Measurements from ENCODE around the gene SLC27A1.
"Not testable (repeated sequence)": the region's sequence is repeated elsewhere in the genome, so short reads cannot be mapped to it uniquely, and the experiment has no call there.

The SLC27A1 gene

DNA sequence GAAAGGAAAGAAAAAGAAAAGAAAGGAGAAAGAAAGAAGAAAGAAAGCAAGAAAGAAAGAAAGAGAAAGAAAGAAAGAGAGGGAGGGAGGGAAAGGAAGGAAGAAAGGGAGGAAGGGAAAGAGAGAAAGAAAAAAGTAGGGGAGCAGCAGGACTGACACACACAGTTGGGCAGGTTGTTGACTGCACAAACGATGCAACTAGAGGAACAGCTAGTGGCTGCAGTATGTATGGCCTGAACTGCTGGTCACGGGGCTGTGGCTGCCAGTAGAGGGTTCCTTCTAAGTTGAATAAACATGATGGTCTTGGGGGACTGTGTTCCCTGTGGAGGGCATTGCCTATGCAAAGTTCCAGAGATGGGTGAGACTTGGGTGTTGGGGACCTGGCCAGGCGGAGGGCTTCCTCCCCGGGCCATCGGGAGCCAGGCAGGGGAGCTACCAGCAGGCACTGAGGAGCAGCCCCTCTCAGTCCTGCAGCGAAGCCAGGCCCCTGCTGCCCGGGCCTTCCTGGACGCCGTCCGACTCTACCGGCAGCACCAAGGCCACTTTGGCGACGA, 68.4 kb downstream of the SLC27A1 start:
- no peak for DNase-seq (ENCODE audit: low read depth in 2 of 2)

DNA sequence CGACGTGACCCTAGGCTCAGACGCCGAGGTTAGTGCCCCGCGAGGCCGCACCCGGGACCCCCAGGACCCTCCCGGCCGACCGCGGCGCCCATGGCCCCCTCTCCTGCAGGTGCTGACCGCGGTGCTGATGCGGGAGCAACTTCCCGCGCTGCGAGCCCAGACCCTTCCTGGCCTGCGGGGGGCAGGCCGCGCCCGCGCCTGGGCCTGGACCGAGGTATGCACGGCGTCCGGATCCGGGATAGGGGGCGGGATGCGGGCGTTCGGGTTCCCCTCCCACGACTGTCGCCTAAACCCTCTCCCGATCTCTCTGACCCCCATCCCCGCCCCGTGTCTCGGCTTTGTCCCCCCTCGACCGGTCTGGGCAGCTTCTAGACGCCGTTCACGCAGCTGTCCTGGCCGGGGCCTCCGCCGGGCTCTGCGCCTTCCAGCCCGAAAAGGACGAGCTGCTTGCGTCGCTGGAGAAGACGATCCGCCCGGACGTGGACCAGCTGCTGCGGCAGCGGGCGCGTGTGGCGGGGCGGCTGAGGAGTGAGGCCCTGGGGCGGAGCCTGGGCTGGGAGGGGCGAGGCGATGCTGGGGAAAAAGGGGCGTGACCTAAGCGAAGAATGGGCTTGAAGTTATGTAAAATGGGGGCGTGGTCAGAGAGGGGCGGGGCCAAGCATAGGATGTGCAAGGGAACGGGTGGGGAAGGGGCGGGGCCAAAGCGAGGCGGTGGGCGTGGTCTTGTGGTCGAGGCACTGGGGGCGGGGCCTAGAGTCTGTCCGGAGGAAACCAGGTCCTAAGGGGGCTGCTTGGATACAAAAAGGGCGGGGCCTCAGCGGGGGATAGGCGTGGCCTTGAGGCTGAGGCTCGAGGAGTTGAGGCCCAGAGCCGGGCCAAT, 69.2 kb downstream of the SLC27A1 start:
- DNase-seq (ENCODE audit: low read depth in 2 of 2) = peak; percentile 80 to 87

DNA sequence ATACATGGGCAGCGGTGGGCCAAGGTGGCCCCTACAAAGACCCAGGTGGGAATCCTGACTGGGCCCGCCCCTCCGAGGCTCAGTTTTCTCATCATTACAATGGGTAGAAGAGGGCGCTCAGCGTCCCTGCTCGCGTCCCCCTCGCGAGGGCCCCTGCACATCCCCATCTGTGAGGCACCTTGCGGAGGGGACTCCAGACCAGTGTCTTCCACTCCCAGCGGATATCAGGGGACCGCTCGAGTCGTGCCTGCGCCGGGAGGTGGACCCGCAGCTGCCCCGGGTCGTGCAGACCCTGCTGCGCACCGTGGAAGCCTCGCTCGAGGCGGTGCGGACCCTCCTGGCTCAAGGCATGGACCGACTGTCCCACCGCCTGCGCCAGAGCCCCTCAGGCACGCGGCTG, 69.8 kb downstream of the SLC27A1 start:
- DNase-seq (ENCODE audit: low read depth in 2 of 2) = no peak

DNA sequence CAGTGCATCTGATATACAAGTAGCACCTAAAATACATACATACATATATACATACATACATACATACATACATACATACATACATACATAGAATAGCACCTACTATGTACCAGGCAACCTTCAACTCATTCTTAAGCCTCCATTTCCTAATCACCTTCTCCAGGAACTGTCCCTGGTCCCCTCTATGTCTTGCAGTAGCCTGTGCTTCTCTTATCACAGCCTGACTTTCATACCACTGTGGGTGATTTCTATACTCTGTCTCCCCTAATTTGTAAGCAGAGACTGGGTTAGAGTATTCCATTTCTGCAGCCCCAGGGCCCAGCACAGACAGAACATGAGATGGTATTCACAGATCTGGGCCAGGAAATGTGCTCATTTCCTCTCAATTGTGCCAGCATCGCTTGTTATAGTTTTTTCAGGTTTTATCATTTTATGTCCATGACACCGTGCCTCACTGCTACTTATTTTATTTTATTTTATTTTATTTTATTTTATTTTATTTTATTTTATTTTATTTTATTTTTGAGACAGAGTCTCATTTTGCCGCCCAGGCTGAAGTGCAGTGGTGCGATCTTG, 70.9 kb downstream of the SLC27A1 start:
- DNase-seq (ENCODE audit: low read depth in 2 of 2) = no peak

DNA sequence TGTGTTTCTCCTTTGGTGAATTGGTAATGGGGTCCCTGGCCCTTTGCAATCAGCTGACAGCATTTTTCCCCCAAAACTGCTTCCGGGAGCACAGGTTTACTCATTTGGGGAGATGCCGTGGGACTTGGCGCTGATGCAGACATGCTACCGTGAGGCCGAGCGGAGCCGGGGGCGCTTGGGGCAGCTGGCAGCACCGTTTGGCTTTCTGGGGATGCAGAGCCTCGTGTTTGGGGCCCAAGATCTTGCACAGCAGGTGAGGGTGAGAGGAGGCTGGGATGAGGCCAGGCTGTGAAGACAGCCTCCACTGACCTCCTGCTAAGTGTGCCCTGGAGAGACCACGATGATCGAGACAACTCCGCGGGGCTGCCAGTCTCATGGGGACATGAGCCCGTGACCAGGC, 71.7 kb downstream of the SLC27A1 start:
- DNase-seq (ENCODE audit: low read depth in 2 of 2) = no peak

DNA sequence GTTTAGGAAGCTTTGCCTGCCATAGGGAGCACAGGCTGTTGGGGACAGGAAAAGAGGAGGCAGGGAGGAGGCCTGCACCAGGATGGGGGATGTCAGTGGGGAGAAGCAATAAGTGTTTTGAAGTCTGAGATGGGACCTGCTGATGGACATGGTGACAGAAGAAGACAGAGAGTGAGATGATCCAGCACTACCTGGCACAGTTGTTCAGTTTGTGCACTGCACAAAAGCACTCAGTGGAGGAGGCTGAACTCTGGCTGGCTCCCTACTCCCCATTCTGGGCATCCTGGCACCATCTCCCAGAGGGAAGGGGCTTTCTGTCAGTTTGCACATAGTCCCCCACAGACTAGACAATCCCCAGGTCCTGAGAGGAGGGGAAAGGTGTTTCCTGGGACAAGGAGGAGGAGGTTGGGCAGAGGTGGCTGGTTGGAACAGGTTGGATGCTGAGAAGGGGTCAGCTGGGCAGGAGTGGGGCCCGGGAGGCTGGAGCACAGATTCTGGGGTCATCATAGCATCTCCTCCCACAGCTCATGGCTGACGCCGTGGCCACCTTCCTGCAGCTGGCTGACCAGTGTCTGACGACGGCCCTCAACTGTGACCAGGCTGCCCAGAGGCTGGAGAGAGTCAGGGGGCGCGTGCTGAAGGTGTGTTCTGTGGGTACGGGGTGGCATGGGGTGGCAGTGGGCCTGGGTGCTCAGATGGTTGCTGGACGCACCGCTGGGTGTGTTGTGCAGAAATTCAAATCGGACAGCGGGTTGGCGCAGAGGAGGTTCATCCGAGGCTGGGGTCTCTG, 72.7 kb downstream of the SLC27A1 start:
- no peak for DNase-seq (ENCODE audit: low read depth in 2 of 2)

DNA sequence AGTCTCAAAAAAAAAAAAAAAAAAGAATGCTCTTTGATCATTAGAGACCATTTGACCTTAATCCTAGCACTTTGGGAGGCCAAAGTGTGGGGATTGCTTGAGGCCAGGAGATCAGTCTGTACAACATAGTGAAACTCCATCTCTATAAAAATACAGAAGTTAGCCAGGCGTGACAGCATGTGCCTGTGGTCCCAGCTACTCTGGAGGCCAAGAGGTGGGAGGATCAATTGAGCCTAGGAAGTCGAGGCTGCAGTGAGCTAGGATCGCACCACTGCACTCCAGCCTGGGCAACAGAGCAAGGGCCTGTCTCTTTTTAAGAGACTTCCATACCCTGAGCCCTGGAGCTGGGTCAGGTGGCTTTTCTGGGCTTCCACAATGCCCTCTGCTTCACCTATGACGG, 73.7 kb downstream of the SLC27A1 start:
- DNase-seq (ENCODE audit: low read depth in 2 of 2) = no peak

DNA sequence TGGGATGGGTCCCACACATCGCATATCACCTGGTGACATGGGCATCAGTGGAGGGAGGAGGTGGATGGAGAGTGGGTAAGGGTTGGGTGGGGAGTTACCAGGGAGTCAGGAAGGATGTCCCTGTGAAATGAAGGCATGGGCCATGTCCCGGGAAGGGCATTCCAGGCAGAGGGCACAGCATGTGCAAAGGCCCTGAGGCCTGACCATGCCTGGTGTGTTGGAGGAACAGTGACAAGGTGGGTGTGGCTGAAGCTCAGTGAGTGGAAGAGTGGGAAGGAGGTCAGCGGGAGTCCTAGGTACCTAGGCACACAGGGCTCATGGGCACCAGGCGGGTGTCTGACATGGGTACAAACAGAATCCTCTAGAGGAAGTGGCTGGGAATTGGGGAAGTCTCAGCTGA, 74.1 kb downstream of the SLC27A1 start:
- no peak for DNase-seq (ENCODE audit: low read depth in 2 of 2)

DNA sequence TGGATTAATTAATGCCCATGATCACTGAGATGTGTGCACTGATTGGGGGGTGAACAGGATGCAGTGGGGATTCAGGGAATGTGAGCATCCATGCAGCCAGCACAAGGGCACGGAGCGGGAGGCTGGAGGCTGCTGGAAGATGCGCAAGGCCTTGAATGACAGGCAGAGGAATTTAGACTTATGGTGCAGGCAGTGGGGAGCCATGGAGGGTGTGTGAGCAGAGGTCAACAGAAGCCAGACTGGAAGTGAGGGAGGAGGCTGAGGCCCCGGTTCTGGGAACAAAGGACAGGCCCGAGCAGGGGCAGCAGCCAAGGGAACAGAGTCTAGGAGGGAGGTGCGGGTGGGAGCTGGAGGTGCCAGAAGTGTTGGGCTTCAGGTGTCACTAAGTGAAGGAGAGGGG, 77.8 kb downstream of the SLC27A1 start:
- DNase-seq (ENCODE audit: low read depth in 2 of 2) = no peak

DNA sequence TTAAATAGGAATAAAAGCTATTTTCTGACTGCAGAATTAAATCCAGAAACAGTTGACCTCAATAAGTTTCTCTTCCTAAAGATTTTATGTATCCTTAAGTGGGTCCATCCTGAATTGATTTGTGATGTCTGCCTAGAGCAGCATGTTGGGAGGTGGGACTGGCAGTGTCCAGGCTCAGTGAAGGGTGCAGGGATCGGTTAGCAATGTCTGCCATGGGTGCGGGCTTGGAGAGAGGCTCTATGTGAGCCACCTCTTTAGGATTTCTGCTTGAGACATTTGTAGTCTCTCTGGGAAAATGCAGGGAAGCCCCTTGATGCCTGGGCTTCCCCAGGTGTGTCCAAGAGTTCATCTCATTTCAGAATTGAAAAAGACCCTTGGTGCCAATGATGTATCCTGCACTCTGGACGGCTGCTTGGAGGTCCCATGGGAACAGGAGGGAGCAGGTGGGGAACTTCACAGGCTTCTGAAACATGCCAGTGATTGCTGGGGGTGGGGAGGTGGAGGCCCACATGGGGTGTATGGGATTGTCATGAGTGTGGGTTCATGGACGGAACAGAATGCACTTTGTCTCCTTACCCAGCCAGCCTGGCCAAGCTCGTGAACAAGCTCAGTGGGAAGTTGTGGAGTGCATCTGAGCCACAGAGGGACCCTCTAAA, 78.9 kb downstream of the SLC27A1 start:
- DNase-seq (ENCODE audit: low read depth in 2 of 2) = no peak

DNA sequence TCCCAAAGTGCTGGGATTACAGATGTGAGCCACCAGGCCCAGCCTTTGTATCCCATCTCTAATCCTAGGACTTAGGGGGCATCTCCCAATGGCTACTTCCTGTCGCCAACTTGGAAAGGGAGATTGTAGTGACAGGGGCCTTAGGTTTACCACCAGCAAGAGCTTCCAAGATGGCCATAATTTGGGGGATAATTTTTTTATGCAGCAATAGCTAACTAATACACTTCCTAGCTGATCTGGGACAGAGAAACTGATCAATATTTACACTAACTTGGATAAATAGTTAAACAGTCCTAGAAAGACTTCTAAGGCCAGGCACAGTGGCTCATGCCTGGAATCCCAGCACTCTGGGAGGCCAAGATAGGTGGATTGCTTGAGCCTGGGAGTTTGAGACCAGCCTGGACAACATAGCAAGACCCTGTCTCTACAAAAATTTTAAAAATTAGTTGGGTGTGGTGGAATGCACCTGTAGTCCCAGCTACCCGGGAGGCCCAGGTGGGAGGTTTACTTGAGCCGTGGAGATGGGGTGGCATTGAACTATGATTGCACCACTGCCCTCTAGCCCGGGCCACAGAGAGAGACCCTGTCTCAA, 79.8 kb downstream of the SLC27A1 start:
- no peak for DNase-seq (ENCODE audit: low read depth in 2 of 2)

DNA sequence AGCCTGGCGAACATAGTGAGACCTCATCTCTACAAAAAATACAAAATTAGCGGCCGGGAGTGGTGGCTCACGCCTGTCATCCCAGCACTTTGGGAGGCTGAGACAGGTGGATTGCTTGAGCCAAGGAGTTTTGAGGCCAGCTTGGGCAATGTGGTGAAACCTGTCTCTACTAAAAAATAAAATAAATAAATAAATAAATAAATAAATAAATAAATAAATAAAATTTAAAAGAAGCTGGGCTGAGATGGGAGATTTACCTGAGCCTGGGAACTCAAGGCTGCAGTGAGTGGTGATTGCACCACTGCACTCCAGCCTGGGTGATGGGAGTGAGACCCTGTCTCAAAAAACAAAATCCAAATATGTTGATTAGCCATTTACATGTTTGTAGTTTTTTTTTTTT, 82.4 kb downstream of the SLC27A1 start:
- not testable (repeated sequence) for DNase-seq (ENCODE audit: low read depth in 2 of 2)

DNA sequence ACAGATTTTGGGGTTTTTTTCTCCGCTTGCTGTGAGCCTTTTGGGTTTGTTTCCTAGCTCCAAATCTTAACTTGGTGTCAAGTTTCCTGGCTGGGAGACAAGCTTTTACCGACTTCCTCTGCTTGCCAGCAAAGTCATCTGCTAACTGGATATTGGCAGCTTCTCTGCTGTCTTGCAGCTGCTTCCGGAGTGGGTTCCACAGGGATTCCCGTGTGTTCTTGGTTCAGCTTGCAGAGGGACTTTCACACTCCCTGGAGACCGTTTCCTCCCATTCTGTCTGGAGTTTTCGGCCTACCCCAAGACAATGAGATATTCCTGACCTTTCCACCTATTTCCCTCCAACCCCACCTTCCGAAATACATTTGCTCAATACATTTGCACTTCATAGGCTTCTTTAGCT, 82.9 kb downstream of the SLC27A1 start:
- peak; percentile 76 to 80 for DNase-seq (ENCODE audit: low read depth in 2 of 2)

DNA sequence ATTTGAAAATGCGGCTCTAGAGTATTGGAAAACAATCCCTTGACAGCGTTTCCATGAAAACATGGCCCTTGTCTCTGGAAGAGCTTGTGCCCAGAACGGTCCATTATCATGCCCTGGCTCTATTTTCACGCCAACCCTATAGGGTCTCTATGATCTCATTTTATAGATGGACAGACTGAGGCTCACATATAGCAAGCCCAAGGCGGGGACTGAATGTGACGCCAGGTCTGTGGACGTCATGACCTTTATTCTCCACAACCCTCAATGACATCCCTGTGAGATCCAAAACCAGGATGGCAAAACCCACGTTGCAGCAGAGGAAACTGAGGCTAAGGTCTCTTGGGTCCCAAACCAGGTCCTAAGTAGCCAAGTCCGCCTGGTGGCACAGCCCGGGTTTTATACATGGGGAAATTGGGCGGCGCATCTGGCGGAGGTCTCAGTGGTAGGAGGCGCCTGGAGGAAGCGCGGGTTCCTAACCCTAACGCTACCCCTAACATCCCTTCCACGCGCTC, 84.7 kb downstream of the SLC27A1 start:
- DNase-seq (ENCODE audit: low read depth in 2 of 2) = no peak

DNA sequence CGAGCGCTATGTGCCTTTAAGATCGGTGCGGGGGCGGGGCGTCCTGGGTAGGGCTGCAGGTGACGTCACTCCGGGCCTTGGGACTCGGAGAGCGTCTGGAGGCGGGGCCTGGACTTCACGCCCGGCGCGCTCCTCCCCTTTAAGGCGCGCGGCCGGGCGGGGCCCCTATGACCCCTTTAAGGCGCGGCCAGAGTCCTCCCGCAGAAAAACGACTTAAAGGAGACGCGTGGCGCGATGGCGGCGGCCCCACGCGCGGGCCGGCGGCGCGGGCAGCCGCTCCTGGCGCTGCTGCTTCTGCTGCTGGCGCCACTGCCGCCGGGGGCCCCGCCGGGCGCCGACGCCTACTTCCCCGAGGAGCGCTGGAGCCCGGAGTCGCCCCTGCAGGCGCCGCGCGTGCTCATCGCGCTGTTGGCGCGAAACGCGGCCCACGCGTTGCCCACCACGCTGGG, 85.2 kb downstream of the SLC27A1 start, which contains the start of gene COLGALT1:
Gene COLGALT1 (plus strand): TSS at position 170 of the 449 bp plus-strand sequence. CDS start 65 bp downstream, at position 235.
- peak; percentile 79 to 80 for DNase-seq (ENCODE audit: low read depth in 2 of 2)

Data from fibroblast of skin of left quadriceps (primary cell).